Activated CD8-positive, alpha-beta memory T cell treated with anti-CD3 and anti-CD28 coated beads, Interleukin-2, amount 50 U/mL, for 1 hour (primary cell): Measurements from ENCODE around the gene CREB3L2.
"Not testable (repeated sequence)": the region's sequence is repeated elsewhere in the genome, so short reads cannot be mapped to it uniquely, and the experiment has no call there.

Source experiments
- DNase-seq: peaks from one replicate; pipeline ENCODE4 v3.0.0-alpha.2; 2020; ENCODE audit errors: extremely low read depth

CREB3L2 gene

GRCh38 chr7:138014201-138014600 is 12.3 kb upstream of the CREB3L2 start:
- DNase-seq = not testable (repeated sequence)

GRCh38 chr7:138009350-138009653 is 7.4 kb upstream of the CREB3L2 start:
- no peak for DNase-seq

GRCh38 chr7:138008588-138009349 is 6.9 kb upstream of the CREB3L2 start:
- no peak for DNase-seq

GRCh38 chr7:138008019-138008587 is 6.2 kb upstream of the CREB3L2 start:
- DNase-seq = no peak

GRCh38 chr7:138006106-138006505 is 4.2 kb upstream of the CREB3L2 start:
- DNase-seq = no peak

- no peak for DNase-seq
Observed at GRCh38 chr7:138004936-138005335, 3.0 kb upstream of the CREB3L2 start.

GRCh38 chr7:138004046-138004445 is 2.2 kb upstream of the CREB3L2 start:
- no peak for DNase-seq

- no peak for DNase-seq
Observed at GRCh38 chr7:138002828-138003189, 923 bp upstream of the CREB3L2 start.

- DNase-seq = peak; percentile 97
Observed at GRCh38 chr7:138002096-138002827, 376 bp upstream of the CREB3L2 start.

GRCh38 chr7:138000081-138000701 is 1.7 kb downstream of the CREB3L2 start:
- DNase-seq = no peak

- no peak for DNase-seq
Observed at GRCh38 chr7:137999496-138000080, 2.3 kb downstream of the CREB3L2 start.

- DNase-seq = no peak
Observed at GRCh38 chr7:137998250-137998649, 3.6 kb downstream of the CREB3L2 start.

- no peak for DNase-seq
Observed at GRCh38 chr7:137996871-137997270, 5.0 kb downstream of the CREB3L2 start.

GRCh38 chr7:137996386-137996851 is 5.5 kb downstream of the CREB3L2 start:
- no peak for DNase-seq

GRCh38 chr7:137994216-137994615 is 7.7 kb downstream of the CREB3L2 start:
- no peak for DNase-seq

- no peak for DNase-seq
Observed at GRCh38 chr7:137993395-137993743, 8.5 kb downstream of the CREB3L2 start.

GRCh38 chr7:137992550-137993394 is 9.1 kb downstream of the CREB3L2 start:
- DNase-seq = no peak

- DNase-seq = no peak
Observed at GRCh38 chr7:137992104-137992549, 9.8 kb downstream of the CREB3L2 start.

- DNase-seq = no peak
Observed at GRCh38 chr7:137990251-137990941, 11.5 kb downstream of the CREB3L2 start.

- no peak for DNase-seq
Observed at GRCh38 chr7:137989590-137989989, 12.3 kb downstream of the CREB3L2 start.

GRCh38 chr7:137989094-137989493 is 12.8 kb downstream of the CREB3L2 start:
- DNase-seq = no peak
